Liver (tissue), 9 donors: ENCODE measurements around the gene SUGCT. TPM values are rescaled to one million over a fixed set of nuclear protein-coding genes. Genes with fewer than 3 reads are reported as not detected.

Experiments used
- DNase-seq: peaks from one replicate; pipeline ENCODE4 v3.0.0-alpha.2; 2017; ENCODE audit warnings: low spot score
- H3K27ac ChIP-seq, 2 donors: one replicate each; pipeline ENCODE4 v1.7.0; 2013; ENCODE audit warnings: inconsistent platforms in 2 of 2, low read length in 2 of 2, control low read depth in 1 of 2, low read depth in 1 of 2, mild to moderate bottlenecking in 1 of 2
- H3K27me3 ChIP-seq, 4 donors: one replicate each; pipeline versions ENCODE4 v1.6.1 to v1.7.0; 2013; ENCODE audit warnings: low read length in 3 of 4, inconsistent platforms in 1 of 4, mild to moderate bottlenecking in 1 of 4, moderate library complexity in 1 of 4; ENCODE audit not compliant: control insufficient read depth in 4 of 4, insufficient read depth in 4 of 4
- H3K36me3 ChIP-seq, 4 donors: one replicate each; pipeline versions ENCODE4 v1.6.1 to v1.7.0; 2013; ENCODE audit warnings: low read length in 3 of 4, mild to moderate bottlenecking in 3 of 4, low read depth in 1 of 4, moderate library complexity in 1 of 4; ENCODE audit not compliant: control insufficient read depth in 4 of 4, insufficient read depth in 3 of 4
- H3K4me1 ChIP-seq, 4 donors: one replicate each; pipeline versions ENCODE4 v1.6.1 to v1.7.0; 2013; ENCODE audit warnings: low read length in 3 of 4, mild to moderate bottlenecking in 3 of 4, moderate library complexity in 1 of 4; ENCODE audit not compliant: control insufficient read depth in 4 of 4, insufficient read depth in 4 of 4
- H3K4me3 ChIP-seq, 3 donors: one replicate each; pipeline versions ENCODE4 v1.6.1 to v1.7.0; 2013; ENCODE audit warnings: low read length in 3 of 3, control low read depth in 1 of 3, low read depth in 1 of 3, mild to moderate bottlenecking in 1 of 3
- H3K9ac ChIP-seq, 2 donors: one replicate each; pipeline ENCODE4 v1.7.0; 2013; ENCODE audit warnings: low read length in 2 of 2, mild to moderate bottlenecking in 2 of 2, moderate library complexity in 2 of 2, control low read depth in 1 of 2, low read depth in 1 of 2
- H3K9me3 ChIP-seq, 4 donors: one replicate each; pipeline versions ENCODE4 v1.6.1 to v1.7.0; 2013; ENCODE audit warnings: low read length in 3 of 4; ENCODE audit not compliant: control insufficient read depth in 4 of 4
- ATF3 ChIP-seq: IDR thresholded peaks from 2 replicates; pipeline ENCODE4 v1.6.1; 2016; ENCODE audit warnings: antibody characterized with exemption
- CTCF ChIP-seq: fragments of 150-350 bp; IDR thresholded peaks from 2 replicates; pipeline ENCODE4 v1.5.1; 2017; ENCODE audit warnings: improper control_type of control experiment, low read depth, low read length; ENCODE audit not compliant: missing input control
- EGR1 ChIP-seq, 2 donors: IDR thresholded peaks; 2 replicates each; pipeline ENCODE4 v1.6.1; 2016 to 2018; ENCODE audit warnings: antibody characterized with exemption in 2 of 2, low read depth in 2 of 2
- FOXA1 ChIP-seq: IDR thresholded peaks from 2 replicates; pipeline ENCODE4 v1.6.1; 2016; ENCODE audit warnings: antibody characterized with exemption
- FOXA2 ChIP-seq: IDR thresholded peaks from 2 replicates; pipeline ENCODE4 v1.6.1; 2016; ENCODE audit warnings: antibody characterized with exemption
- GABPA ChIP-seq, 2 donors: IDR thresholded peaks in 1 of 2; conservative IDR thresholded peaks in 1 of 2; 2 replicates each; pipeline ENCODE4 v1.6.1; 2016; ENCODE audit warnings: antibody characterized with exemption in 2 of 2, mild to moderate bottlenecking in 1 of 2, moderate library complexity in 1 of 2
- MAX ChIP-seq: IDR thresholded peaks from 2 replicates; pipeline ENCODE4 v1.6.1; 2016; ENCODE audit warnings: antibody characterized with exemption
- NR2F2 ChIP-seq: IDR thresholded peaks from 2 replicates; pipeline ENCODE4 v1.6.1; 2016; ENCODE audit warnings: antibody characterized with exemption
- RAD21 ChIP-seq, 2 donors: IDR thresholded peaks; 2 replicates each; pipeline ENCODE4 v1.6.1; 2016; ENCODE audit warnings: antibody characterized with exemption in 2 of 2, mild to moderate bottlenecking in 2 of 2
- RXRA ChIP-seq, 2 donors: IDR thresholded peaks; 2 replicates each; pipeline ENCODE4 v1.6.1; 2017 to 2018; ENCODE audit warnings: antibody characterized with exemption in 2 of 2, mild to moderate bottlenecking in 1 of 2
- SP1 ChIP-seq: IDR thresholded peaks from 2 replicates; pipeline ENCODE4 v1.6.1; 2018; ENCODE audit warnings: antibody characterized with exemption, mild to moderate bottlenecking
- TAF1 ChIP-seq: conservative IDR thresholded peaks from 2 replicates; pipeline ENCODE4 v1.6.1; 2016; ENCODE audit warnings: antibody characterized with exemption, mild to moderate bottlenecking
- YY1 ChIP-seq: IDR thresholded peaks from 2 replicates; pipeline ENCODE4 v1.6.1; 2016; ENCODE audit warnings: antibody characterized with exemption, mild to moderate bottlenecking
- WGBS: extraction: QIAGEN DNeasy Blood & Tissue Kit; methylation state at CpG from one replicate; pipeline ENCODE4 v1.1.7; 2013; 5-methylcytosine and 5-hydroxymethylcytosine counted together
- polyA plus RNA-seq, 2 donors: library from polyadenylated mRNA; stranded (reverse) in 1 of 2; unstranded in 1 of 2; fragments of 200-250 nt in 1 of 2; fragments of >200 nt in 1 of 2; fragmentation: Nextera tagmentation in 1 of 2; extraction: Ambion mirVana in 1 of 2; gene quantifications; one replicate each; pipeline versions ENCODE4 v1.2.1 to v1.2.3, GENCODE V29; 2013 to 2015
- total RNA-seq, 2 donors: library from RNA; depleted of rRNA; stranded (reverse); fragments of >200 nt; gene quantifications; one replicate each; pipeline ENCODE4 v1.2.3, GENCODE V29; 2014
- TF ChIP-seq, protein P1 (sequence below): IDR thresholded peaks from 2 replicates; pipeline ENCODE4 v1.6.1; 2016; ENCODE audit warnings: antibody characterized with exemption
- donor health status: healthy.
- donor health status: healthy.
- donor health status: healthy.
- donor health status: healthy.
- donor health status: healthy.

The SUGCT gene
- total and polyA plus RNA-seq, 4 donors: 6.2 to 11.9 (median 9.9) TPM

DNA sequence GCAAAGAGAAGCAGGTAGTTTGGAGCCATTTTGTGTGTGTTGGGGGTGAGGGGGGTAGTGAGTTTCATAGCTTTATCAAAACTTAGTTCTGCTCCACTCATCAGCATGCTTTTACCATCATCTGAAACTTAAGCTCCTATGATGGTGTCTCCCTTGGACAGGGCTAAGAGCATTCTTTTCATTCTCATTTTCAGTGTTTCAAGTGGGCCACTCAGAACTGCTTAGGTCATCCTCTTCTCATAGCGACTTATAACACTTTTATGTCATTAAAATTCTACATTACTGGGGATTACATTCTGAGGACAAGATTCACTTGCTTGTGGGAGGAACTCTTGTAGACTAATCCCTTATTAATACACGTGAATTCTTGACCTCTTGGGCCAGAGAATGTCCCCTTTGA is 649.4 kb downstream of the SUGCT start (continued):
- no peak for TF ChIP-seq FOXA1
- TF ChIP-seq YY1: no peak
- no peak for TF ChIP-seq NR2F2
- TF ChIP-seq GABPA (IDR thresholded peaks at IDR 0.05 in 1 of 2, conservative IDR thresholded peaks at IDR 0.05 in 1 of 2): no peak
- TF ChIP-seq RAD21 (IDR thresholded peaks at IDR 0.05): no peak
- no peak for TF ChIP-seq SP1
- TF ChIP-seq EGR1 (IDR thresholded peaks at IDR 0.05; ENCODE audit: low read depth in 2 of 2): no peak
- TF ChIP-seq MAX: no peak

GRCh38 chr7:40786909-40787308 is 652.1 kb downstream of the SUGCT start:
- no peaks in the 10 kb centered on the region for H3K9me3 ChIP-seq
- DNase-seq: no peak
- TF ChIP-seq, protein P1, sequence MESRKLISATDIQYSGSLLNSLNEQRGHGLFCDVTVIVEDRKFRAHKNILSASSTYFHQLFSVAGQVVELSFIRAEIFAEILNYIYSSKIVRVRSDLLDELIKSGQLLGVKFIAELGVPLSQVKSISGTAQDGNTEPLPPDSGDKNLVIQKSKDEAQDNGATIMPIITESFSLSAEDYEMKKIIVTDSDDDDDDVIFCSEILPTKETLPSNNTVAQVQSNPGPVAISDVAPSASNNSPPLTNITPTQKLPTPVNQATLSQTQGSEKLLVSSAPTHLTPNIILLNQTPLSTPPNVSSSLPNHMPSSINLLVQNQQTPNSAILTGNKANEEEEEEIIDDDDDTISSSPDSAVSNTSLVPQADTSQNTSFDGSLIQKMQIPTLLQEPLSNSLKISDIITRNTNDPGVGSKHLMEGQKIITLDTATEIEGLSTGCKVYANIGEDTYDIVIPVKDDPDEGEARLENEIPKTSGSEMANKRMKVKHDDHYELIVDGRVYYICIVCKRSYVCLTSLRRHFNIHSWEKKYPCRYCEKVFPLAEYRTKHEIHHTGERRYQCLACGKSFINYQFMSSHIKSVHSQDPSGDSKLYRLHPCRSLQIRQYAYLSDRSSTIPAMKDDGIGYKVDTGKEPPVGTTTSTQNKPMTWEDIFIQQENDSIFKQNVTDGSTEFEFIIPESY: no peak
- no peak overlapping the region for H3K4me3 ChIP-seq
- 94% methylated on average over 1 of the region's 1 CpG for WGBS
- H3K4me1 ChIP-seq: no peaks in the 10 kb centered on the region
- H3K36me3 ChIP-seq: no peaks in the 10 kb centered on the region
- no peak overlapping the region for H3K9ac ChIP-seq
- no peak overlapping the region for H3K27ac ChIP-seq
- no peaks in the 10 kb centered on the region for H3K27me3 ChIP-seq

GRCh38 chr7:40793132-40793531 is 658.3 kb downstream of the SUGCT start:
- WGBS: 95% methylated on average over 3 of the region's 3 CpGs
- no peak for DNase-seq
- no peak overlapping the region for H3K4me3 ChIP-seq

More at GRCh38 chr7:40793132-40793531, 658.3 kb downstream of the SUGCT start:
- TF ChIP-seq, protein P1: no peak
- no peak for TF ChIP-seq RXRA (IDR thresholded peaks at IDR 0.05)
- TF ChIP-seq YY1: no peak
- no peak for TF ChIP-seq EGR1 (IDR thresholded peaks at IDR 0.05; ENCODE audit: low read depth in 2 of 2)
- no peak for TF ChIP-seq NR2F2
- TF ChIP-seq CTCF: no peak
- TF ChIP-seq TAF1: no peak
- no peak for TF ChIP-seq FOXA2
- no peak for TF ChIP-seq ATF3
- H3K27ac ChIP-seq: no peak overlapping the region
- H3K36me3 ChIP-seq: no peaks in the 10 kb centered on the region
- H3K9ac ChIP-seq: no peak overlapping the region
- H3K9me3 ChIP-seq: no peaks in the 10 kb centered on the region
- H3K4me1 ChIP-seq: no peaks in the 10 kb centered on the region
- no peaks in the 10 kb centered on the region for H3K27me3 ChIP-seq
